Activated CD8-positive, alpha-beta memory T cell treated with anti-CD3 and anti-CD28 coated beads, Interleukin-2, amount 50 U/mL, for 24 hours (primary cell): ENCODE results near the gene ANKRD7.

ENCODE experiments used
- DNase-seq: peaks from one replicate; pipeline ENCODE4 v3.0.0-alpha.2; 2020; ENCODE audit errors: extremely low read depth

ANKRD7 gene, protein sequence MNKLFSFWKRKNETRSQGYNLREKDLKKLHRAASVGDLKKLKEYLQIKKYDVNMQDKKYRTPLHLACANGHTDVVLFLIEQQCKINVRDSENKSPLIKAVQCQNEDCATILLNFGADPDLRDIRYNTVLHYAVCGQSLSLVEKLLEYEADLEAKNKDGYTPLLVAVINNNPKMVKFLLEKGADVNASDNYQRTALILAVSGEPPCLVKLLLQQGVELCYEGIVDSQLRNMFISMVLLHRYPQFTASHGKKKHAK

DNA sequence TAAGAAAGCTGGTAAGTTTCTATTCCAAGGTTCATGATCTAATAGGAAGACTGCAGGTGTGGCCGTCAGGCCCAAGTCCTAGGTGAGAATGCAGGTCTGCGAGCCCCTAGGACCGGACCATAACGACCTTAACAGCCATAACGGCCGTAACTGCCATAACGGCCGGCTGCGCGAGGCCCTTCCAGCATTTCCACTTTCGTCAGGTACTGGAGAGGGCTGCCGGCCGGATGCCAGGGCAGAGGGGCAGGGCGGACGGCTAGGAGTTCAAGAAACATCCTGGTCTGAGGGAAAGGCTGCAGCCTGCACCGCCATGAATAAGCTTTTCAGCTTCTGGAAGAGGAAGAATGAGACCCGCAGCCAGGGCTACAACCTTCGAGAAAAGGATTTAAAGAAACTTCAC, at the start of gene ANKRD7:
Gene ANKRD7 (plus strand): TSS at position 184 of the 400 bp plus-strand sequence. CDS start 127 bp downstream, at position 311.
- no peak for DNase-seq

DNA sequence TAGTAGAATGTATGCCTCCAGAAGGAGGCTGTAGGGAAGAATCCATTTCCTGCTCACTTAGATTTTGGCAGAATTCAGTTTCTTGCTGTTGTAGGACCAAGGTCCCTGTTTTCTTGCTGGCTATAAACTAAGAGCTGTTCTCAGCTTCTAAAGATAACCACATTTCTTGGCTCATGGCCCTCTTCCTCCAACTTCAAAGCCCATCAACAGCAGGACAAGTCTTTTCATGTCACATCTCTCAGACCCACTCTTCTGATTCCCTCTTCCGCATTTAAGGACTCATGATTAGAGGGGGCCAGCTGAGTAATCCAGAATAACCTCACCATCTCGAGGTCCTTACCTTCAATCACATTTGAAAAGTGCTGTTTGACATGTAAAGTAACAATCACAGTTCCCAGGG, 48.8 kb upstream of the ANKRD7 start:
- DNase-seq = no peak

DNA sequence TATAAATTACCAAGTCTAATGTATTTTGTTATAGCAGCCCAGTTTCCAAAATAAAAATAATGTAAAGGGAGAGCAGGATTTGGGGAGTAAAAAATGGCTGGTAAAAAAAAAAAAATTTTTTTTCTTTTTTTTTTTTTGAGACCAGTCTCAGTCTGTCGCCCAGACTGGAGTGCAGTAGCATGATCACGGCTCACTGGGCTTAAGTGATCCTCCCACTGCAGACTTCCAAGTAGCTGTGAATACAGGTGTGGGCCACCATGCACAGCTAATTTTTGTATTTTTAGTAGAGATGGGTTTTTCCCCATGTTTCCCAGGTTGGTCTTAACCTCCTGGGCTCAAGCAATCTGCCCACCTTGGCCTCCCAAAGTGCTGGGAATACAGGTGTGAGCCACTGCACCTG, 45.3 kb upstream of the ANKRD7 start:
- DNase-seq = no peak

DNA sequence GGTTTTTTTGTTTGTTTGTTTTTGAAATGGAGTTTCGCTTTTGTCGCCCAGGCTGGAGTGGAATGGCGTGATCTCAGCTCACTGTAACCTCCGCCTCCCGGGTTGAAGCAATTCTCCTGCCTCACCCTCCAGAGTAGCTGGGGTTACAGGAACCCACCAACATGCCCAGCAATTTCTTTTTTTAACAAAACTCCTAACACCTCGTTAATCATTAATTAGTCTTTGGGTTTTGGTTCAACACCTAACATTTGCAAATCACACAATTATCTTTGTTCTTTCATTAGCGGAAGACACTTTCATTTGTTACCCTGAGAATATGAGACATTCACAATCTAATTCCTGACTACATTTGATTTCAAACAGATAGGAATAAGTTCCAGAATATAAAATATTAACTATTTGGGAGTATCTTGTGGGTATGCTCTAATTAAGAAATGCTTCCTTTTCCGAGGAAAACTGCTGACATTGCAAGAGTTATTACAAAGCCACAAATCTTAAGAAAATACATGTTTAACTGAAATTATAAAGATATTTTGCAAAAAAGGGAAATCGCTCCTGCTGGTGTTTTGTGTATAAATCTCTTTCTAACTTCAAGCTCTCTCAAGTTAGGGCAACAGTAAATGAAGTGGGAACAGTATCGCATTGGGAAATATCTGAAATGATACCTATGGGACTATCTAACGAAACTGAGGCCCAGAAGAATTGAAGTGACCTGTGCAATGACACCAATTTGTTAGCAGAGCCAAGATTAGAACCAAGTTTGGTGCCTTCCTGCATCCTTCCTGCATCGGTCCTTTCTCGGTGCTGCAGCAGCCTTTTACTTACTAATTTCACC, 41.7 kb upstream of the ANKRD7 start:
- DNase-seq = no peak

DNA sequence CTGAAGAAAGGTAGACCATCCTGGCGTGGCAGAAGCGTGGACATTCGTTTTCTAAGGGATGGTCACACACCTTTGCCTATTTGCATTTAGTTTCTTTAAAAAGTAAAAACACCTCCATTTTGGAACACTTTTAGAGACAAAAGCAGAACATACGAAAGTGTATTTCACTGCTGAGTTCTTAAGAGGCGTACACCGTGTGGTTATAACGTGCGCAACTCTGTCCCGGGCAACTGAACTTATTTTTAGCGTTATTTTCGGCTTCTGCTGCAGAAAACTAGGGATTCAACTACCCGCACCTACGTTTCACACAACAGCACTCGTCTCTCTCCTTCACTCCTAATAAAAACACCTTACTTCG, 41.1 kb upstream of the ANKRD7 start:
- DNase-seq = no peak

DNA sequence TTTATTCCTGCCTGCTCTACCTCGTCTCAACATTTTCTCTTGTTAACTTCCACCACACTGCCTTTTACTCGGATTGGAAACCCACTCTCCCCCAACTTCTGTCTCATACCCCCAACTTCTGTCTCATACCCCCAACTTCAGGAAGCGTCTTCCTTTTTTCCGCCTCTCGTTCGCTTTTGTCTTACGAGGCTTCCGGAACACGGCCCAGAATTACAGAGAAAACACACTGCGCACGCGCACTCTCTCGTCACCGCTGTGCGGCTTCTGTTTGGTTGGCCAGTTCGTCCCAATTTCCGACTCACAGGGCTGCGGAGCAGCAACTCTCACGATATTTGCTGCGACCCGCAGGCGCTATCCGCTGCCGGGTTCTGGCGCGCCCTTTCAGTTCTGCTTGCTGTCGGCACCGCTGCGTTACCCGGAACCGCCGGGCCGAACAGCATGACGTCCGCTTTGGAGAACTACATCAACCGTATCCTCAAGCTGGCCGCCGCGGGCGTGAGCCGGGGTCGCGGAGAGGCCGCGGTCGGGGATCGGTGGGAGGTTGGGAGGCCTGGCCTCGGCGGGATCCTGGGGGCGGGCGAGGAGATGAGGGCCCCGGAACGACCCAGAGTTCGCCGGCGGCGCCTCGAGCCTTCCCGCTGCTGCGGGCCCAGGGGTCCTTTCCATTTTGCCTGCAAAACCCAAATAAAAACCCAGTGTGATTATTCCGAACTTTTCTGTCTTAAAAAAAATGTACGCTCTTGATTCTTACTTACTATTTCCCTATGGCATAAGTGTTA, 40.5 kb upstream of the ANKRD7 start, which contains the start of gene LSM8:
Gene LSM8 (plus strand): TSS at position 379 of the 779 bp plus-strand sequence. CDS start 60 bp downstream, at position 439.
- DNase-seq = peak; percentile 91

DNA sequence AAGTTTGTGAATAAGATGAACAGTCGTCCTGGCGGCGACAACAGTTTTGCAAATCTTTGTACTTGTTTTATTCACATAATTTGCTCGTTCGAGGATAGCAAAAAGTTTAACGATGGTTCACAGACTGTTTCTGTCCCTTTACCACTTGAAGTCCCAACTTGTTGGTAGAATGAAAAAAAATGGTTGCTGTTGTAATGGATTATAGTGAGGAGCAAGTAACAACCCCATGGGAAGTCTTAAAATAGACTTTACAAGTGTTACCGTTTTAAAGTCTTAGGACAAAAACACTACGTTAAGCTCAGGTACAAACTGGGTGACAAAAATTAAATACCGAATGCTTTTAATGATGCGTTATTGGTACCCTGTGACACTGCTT, 40.0 kb upstream of the ANKRD7 start:
- no peak for DNase-seq

DNA sequence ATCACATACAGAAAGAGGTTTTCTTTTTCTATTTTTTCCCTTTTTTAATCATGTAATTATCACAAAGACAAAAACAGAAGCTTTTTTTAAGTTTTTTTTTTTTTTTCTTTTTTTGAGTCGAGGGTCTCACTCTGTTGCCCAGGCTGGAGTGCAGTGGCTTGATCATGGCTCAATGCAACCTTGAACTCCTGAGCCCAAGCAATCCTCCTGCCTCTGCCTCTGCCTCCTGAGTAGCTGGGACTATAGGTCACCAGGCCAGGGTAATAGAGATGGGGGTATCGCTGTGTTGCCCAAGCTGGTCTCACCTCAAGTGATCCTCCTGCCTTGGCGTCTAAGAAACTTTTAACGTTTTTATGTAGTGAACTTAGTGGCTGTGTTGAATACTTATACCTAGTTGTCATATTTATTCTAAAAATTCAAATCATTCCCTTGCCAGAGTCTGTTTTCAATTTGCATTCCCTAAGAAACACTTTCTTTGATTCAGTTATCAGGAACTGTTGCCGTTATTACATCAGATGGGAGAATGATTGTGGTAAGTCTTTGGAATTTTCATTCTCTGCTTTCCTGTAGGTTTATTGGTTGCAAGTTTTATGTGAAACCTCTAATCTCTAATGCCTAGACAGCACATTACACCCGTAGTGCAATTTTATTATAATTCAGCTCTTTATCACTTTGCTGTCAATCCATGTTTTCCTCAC, 39.2 kb upstream of the ANKRD7 start:
- no peak for DNase-seq

DNA sequence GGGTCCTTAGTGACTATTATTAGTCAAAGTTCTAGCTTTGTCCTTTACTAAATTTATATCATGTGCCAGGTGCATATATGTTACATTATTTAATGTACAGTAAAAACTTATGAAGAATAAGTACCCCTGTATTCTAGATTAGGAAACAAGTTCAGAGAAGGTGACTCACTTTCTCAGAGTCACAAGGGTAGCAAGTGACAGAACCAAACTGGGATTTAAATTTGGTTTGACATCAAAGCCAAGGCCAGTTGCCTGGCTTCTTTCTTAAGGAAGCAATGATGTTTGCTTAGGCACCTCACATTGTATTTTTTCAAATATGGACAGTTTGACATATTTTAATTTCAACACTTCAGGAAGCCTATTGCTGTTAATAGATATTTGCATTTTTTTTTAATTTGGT, 38.0 kb upstream of the ANKRD7 start:
- no peak for DNase-seq

DNA sequence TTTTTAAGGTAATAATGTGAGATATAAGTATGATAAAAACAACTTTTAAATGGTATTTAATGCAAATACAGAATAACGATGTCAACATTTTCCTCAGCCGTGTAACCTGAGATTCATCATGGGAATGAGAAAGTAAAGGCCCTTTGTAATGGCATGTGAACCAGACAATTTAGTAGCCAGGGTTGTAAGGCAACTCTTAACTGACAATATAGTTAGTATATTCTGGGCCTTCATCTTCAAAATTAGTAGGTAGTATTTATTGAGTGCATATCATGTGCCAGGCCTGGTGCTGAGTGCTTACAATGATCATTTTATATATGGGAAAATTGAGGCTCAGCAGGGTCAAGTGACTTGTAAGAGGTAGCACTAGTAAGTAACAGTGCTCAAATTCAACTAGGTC, 29.9 kb upstream of the ANKRD7 start:
- no peak for DNase-seq

DNA sequence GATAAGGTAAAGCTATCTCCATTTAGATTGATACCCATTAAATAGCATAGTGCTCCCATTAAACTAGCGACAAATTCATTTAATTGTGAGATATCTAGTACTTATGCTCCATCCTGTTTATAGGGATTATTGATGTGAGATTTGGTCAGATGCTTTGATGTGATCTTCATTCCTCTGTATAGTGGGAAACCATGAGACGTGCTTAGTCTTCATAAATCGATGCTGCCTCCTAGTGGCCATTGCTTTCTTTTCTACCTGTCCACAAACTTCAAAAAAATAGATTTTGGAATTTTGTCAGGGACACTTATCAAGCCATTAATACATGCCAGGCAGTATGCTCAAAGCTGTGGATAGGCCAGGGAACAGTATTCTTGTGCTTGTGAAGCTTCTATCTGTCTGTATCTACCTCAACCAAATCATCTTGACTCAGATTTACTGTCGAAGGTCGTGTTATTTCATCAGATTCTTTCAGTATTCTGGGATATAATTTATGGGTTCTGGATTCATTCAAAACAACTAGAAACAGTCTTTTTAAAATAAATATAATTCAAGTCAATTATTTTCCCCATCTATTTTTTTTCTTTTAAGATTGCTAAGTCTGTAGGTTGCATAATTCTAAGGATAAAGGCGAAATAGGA, 28.5 kb upstream of the ANKRD7 start:
- DNase-seq = peak; percentile 26

DNA sequence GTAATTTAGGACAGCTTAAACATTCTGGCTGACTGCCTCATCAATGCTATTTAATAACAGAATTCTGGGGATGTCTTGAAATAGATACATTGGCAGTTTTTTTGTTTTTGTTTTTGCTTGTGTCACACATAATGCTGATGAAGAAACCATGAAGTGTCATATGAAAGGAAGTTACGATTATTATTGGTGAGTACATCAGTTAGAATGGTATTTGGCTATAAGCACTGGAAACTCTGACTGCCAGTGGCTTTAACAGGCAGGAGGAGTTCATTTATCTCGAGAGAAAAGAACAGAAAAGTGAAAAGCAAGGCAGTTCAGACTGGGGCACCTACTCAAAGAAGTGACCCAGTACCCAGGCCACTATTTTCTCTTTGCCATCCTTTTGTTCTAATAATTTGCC, 22.4 kb upstream of the ANKRD7 start:
- no peak for DNase-seq

DNA sequence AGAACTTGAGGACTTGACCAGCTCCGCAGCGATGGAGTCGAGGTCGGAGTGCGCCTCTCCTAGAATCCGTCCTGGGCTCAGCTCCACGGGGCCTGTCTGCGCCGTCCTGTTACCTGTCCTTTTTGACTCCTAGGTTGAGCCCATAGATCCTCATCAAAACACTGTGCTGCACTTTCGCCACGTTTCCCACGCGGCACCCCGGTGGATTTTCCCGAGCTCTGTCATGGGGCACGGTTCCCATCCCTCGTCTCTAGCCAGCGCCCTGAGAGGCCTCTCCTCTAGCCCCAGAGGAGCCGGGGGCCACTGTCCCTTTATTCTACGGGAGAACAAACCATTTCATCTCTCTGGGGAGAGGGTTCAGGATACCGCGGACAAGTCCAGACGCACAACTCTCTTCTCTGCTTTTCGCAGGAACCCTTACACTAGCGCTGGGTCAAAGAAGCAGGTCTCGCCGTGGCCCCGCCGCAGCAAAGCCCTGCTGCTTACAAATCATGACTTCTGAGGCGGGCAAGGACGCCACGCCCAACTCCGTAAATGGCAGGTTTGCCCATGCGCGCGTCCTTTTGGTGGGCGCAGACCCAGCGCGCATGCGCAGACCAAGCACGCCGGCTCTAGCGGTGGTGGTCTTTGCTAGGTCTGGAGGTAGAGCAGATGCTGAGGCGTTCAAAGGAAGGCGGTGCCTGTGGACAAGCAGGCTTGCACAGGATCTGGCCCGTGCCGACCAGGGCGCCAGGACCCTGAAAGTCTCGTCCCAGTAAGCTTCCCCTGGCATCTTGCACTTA, 10.3 kb upstream of the ANKRD7 start:
- DNase-seq = peak; percentile 53

DNA sequence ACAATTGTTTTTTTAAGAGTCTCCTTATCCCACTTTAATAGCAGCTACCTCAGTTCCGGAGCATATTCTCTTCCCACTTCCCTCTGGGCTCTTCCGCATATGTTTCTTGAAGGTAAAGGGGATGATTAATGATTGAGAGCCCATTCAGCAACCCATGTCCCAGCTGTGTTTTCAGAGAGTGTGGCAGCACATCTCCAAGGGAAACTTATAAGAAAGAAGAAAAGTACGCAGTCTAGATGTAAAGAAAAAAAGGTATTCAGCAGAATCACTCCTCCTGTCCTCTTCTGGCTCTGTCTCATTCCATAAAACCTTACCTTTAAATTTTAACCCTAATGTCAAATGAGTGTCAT, 9.7 kb upstream of the ANKRD7 start:
- no peak for DNase-seq

DNA sequence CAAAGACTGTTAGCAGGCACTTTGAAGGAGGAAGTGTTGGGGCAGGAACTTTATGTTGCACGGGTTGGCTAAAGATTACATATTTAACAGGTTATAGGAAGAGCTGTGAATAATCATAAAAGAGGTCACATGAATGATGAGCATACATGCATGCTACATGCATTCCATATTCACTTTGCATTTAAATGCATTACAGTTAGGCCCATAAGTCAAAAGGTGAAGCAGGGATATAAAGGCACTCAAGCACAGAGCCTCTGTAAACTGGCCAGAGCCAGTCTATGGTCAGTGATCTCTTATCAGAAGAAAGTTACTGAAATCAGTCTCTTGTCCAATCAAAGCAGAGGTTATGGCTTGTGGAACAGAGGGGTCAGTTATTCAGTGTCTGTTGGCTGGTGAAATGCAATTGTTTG, 7.3 kb upstream of the ANKRD7 start:
- no peak for DNase-seq

DNA sequence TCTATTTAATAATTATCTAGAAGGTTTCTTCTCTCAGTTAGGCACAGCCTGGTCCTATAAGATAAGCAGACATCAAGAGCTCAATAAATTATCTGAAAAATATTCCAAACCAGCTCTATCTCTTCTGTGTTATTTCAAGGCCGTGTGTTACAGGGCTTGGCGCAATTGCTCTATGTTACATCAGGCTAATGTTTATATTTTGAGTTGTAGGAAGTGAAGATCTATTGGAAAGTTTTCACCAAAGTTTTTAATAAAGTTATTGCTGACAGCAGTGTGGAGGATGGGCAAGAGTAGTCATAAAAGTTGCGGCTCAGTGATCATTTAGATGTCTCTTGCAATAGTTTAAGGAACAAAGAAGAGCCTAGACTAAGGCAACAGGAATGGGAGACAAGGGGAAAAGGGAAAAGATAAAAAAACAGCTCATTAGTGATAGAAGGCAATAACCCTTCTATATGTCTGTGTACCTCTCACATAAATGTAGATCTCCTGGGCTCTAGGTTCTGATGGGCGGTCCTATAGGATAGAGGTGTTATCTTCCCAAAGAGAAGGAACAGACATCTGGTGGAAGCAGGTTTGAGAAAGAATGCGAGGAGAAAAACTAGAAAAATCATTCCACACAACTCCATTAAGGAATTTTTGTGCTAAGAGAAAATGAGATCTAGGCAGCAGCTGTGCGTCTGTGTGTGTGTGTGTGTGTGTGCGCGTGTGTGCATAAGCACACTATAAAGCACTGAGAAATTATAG, 5.9 kb upstream of the ANKRD7 start:
- no peak for DNase-seq

DNA sequence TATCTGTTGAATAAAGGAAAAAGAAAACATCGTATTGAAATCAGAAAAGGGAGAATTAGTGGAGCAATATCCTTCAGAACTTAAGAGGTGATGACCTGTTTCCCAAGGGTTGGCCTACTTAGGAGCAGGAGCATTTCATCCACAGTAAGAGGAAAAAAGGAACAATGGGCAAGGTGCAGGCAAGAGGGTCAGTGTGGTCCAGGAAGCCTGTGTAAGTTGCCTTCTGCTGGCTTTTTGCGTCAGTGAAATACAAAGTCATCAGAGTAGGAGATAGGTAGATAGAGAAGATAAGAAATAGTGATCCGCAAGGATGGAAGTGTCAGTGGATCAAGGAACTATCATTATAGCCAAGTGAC, 5.4 kb upstream of the ANKRD7 start:
- no peak for DNase-seq

DNA sequence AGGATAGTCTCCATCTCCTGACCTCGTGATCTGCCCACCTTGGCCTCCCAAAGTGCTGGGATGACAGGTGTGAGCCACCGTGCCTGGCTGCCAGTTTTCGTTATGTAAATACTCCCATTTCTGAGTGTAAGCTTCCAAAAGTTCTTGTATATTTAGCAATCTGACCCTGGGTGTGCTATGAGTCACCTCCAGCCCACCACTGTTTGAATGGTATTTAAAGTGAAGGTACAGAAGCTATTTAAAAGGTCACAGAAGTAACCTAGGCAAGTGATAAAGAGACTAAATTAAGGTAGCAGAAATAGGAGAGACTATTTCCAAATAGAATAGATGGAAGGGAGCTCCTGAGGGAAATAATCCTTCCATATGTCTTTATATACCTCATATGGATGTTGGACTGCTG, 3.9 kb upstream of the ANKRD7 start:
- DNase-seq = no peak

DNA sequence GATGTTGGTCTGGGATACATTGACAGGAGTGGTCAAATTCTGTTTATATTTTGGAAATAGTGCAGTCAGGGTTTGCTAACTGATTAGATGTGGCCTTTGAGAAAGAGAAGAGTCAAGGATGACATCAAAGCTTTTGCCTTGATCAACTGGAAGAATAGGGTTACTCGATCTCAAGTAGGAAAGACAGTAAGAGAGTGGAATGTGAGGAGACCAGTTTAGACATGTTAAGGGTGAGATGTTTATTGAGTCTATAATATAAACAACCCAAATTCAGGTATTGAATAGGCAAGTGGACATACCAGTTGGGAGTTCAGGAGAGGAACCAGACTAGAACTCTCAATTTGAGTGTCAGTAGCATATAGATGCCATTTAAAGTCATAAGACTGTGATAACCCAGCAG, 1.9 kb upstream of the ANKRD7 start:
- no peak for DNase-seq

DNA sequence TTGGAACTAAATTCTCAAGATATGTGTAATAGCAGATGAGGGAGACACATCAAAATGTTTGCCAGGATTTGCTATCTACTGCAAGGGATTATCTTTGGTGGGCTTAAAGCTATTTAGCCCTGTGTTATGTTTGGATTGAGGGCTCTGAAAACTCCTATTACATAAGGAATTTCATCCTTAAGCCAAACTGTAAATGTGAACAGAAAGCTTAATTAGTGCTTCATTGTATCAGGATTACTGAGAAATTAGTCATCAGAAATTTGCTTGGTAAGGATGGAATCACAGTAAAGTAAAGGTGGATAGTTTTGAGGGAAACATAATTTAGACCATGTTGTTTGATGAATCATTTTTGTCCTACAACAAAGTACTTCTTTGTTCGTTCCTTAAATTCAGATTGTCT, 8.3 kb downstream of the ANKRD7 start:
- no peak for DNase-seq
